OCI-LY7 (cell line): ENCODE measurements around the gene CCDC146. TPM values are rescaled to one million over a fixed set of nuclear protein-coding genes. Genes with fewer than 3 reads are reported as not detected.

Source experiments
- BruUV-seq: library from RNA; stranded (reverse); fragments of 400-500 nt; replicated peaks from 2 replicates; lab custom pipeline; 2021; lab: Mats Ljungman, UMichigan
- CTCF ChIA-PET: fragments of 300-600 bp; sonication (Branson Sonifier 250); formaldehyde crosslinking; loops from one replicate; lab custom pipeline; 2022; ENCODE audit warnings: antibody characterized with exemption; ENCODE audit not compliant: unreplicated experiment; lab: Charles Lee
- POLR2A ChIA-PET: fragments of 300-600 bp; sonication (Branson Sonifier 250); formaldehyde crosslinking; loops from one replicate; lab custom pipeline; 2022; ENCODE audit warnings: antibody characterized with exemption; lab: Charles Lee
- DNase-seq: peaks from one replicate; pipeline ENCODE4 v3.0.0-alpha.2; 2015; ENCODE audit warnings: low spot score
- H2AFZ ChIP-seq: fragments of 200-600 bp; sonication (generic), shearing (Covaris generic); 2 replicates; pipeline ENCODE4 v1.6.1; 2014; ENCODE audit warnings: mild to moderate bottlenecking, antibody characterized with exemption, low read length, moderate library complexity
- H3K27ac ChIP-seq: fragments of 200-600 bp; sonication (generic); 2 replicates; pipeline ENCODE4 v1.5.1; 2014; ENCODE audit warnings: mixed run types, low read depth, mild to moderate bottlenecking, moderate library complexity, low read length, inconsistent platforms; ENCODE audit not compliant: poor library complexity, severe bottlenecking
- H3K36me3 ChIP-seq: fragments of 200-600 bp; sonication (generic); 2 replicates; pipeline ENCODE4 v1.6.1; 2014; ENCODE audit warnings: mild to moderate bottlenecking, antibody characterized with exemption, low read length, moderate library complexity, mixed read lengths; ENCODE audit not compliant: insufficient read depth
- H3K4me1 ChIP-seq: fragments of 200-600 bp; sonication (generic); 2 replicates; pipeline ENCODE4 v1.5.1; 2014; ENCODE audit warnings: mild to moderate bottlenecking, low read length; ENCODE audit not compliant: insufficient read depth, poor library complexity, severe bottlenecking
- H3K4me2 ChIP-seq: fragments of 200-600 bp; sonication (generic); 2 replicates; pipeline ENCODE4 v1.6.1; 2014; ENCODE audit warnings: mild to moderate bottlenecking, low read length
- H3K4me3 ChIP-seq: fragments of 200-600 bp; sonication (generic); 2 replicates; pipeline ENCODE4 v1.5.1; 2014; ENCODE audit warnings: mild to moderate bottlenecking, low read depth, low read length; ENCODE audit not compliant: poor library complexity, severe bottlenecking
- H3K79me2 ChIP-seq: fragments of 200-600 bp; sonication (generic); 2 replicates; pipeline ENCODE4 v1.6.1; 2016; ENCODE audit warnings: low read depth, mild to moderate bottlenecking, low read length, moderate library complexity, mixed read lengths; ENCODE audit not compliant: insufficient read depth
- H3K9me2 ChIP-seq: fragments of 200-600 bp; sonication (generic); 2 replicates; pipeline ENCODE4 v1.6.1; 2016; ENCODE audit warnings: mild to moderate bottlenecking, low read length, mixed read lengths; ENCODE audit not compliant: insufficient read depth
- H3K9me3 ChIP-seq: fragments of 200-600 bp; sonication (generic); 2 replicates; pipeline ENCODE4 v1.6.1; 2014; ENCODE audit warnings: mild to moderate bottlenecking, mixed run types, low read length, mixed read lengths
- H4K20me1 ChIP-seq: fragments of 200-600 bp; sonication (generic); 2 replicates; pipeline ENCODE4 v1.6.1; 2014; ENCODE audit warnings: mild to moderate bottlenecking, antibody characterized with exemption, low read length, moderate library complexity, mixed read lengths; ENCODE audit not compliant: insufficient read depth
- CTCF ChIP-seq: fragments of 200-600 bp; sonication (generic); conservative IDR thresholded peaks from 2 replicates; pipeline ENCODE4 v1.5.1; 2014; ENCODE audit warnings: mild to moderate bottlenecking, antibody characterized with exemption, low read length, moderate library complexity, mixed read lengths
- EZH2phosphoT487 ChIP-seq: fragments of 200-600 bp; sonication (generic); IDR thresholded peaks from 2 replicates; pipeline ENCODE4 v1.6.1; 2018; ENCODE audit warnings: low read depth, borderline replicate concordance, mild to moderate bottlenecking, mixed run types, antibody characterized with exemption, low read length, moderate library complexity, mixed read lengths
- intact Hi-C: fragments of 100-400 bp; cut with micrococcal nuclease; formaldehyde crosslinking; loops from one replicate; pipeline ENCODE4 v1.10.0; 2022; ENCODE audit not compliant: unreplicated experiment
- total RNA-seq, 2 experiments: library from RNA; depleted of rRNA in 1 of 2; stranded (reverse); fragments of >200 nt in 1 of 2; shearing (Covaris generic) in 1 of 2; gene quantifications; 2 replicates each; pipeline ENCODE4 v1.2.3, GENCODE V29; 2014 to 2022

CCDC146 gene
- total RNA-seq, 2 experiments from 2014 or later: 3.0 to 3.2 TPM

- Histone ChIP-seq H3K4me3 (no peak overlapping the region), H3K36me3 (no peaks in the 10 kb centered on the region), H2AFZ (no peak overlapping the region; the same call in 1 of the 2 replicates), H3K79me2 (no peaks in the 10 kb centered on the region), H3K4me1 (peaks cover 13% of the 10 kb centered on the region), H4K20me1 (no peaks in the 10 kb centered on the region), H3K4me2 (no peak overlapping the region), H3K9me2 (no peaks in the 10 kb centered on the region), H3K27ac (no peak overlapping the region), H3K9me3 (no peaks in the 10 kb centered on the region)
- no peak for TF ChIP-seq EZH2phosphoT487
- no peak for TF ChIP-seq CTCF
- CTCF ChIA-PET: no interaction called here
- no TSS peak for BruUV-seq
- peak; percentile 3 for DNase-seq
- POLR2A ChIA-PET: interaction anchor here (0.7 to 1.4 kb wide), 3 partner anchors 8 to 81 kb away, joined by 5 read pairs; no protein-coding TSS in a partner anchor
- intact Hi-C loops: no loop called here
These were observed 143.9 kb downstream of the CCDC146 start for GRCh38 chr7:77266291-77266794.

GRCh38 chr7:77269360-77270093, 147.1 kb downstream of the CCDC146 start:
- BruUV-seq: no TSS peak
- POLR2A ChIA-PET: interaction anchor here (0.9 to 1.2 kb wide), 2 partner anchors 11 to 403 kb away, joined by 3 read pairs; no protein-coding TSS in a partner anchor
- peak; percentile 51 for DNase-seq

More at GRCh38 chr7:77269360-77270093, 147.1 kb downstream of the CCDC146 start:
- intact Hi-C loops: no loop called here
- CTCF ChIA-PET: interaction anchor here (0.7 kb wide), 1 partner anchor 17 kb away, joined by 3 read pairs; no protein-coding TSS in a partner anchor
- H3K36me3 ChIP-seq: no peaks in the 10 kb centered on the region
- no peaks in the 10 kb centered on the region for H4K20me1 ChIP-seq
- H3K79me2 ChIP-seq: no peaks in the 10 kb centered on the region
- H3K4me1 ChIP-seq: peaks cover 13% of the 10 kb centered on the region
- H3K9me2 ChIP-seq: no peaks in the 10 kb centered on the region
- no peak for TF ChIP-seq EZH2phosphoT487
- no peak for TF ChIP-seq CTCF
- H3K4me3 ChIP-seq: no peak overlapping the region
- no peaks in the 10 kb centered on the region for H3K9me3 ChIP-seq
- peak overlapping the region; percentile 38 for H3K4me2 ChIP-seq
- peak overlapping the region; percentile 39; the same call in 1 of the 2 replicates for H2AFZ ChIP-seq
- H3K27ac ChIP-seq: no peak overlapping the region
